ENCODE data around the gene CHD5.

- TF ChIP-seq TAF1 (IDR thresholded peaks at IDR 0.05; ENCODE audit: low read depth, low read length) = no peak
- TF ChIP-seq POLR2A (IDR thresholded peaks at IDR 0.05; ENCODE audit: low read depth, low read length) = no peak
- TF ChIP-seq POLR2AphosphoS5 (IDR thresholded peaks at IDR 0.05; ENCODE audit: low read depth, low read length) = no peak
- no peak for TF ChIP-seq POU2F2 (IDR thresholded peaks at IDR 0.05; ENCODE audit: low read depth, low read length)
- no peak for TF ChIP-seq SPI1 (IDR thresholded peaks at IDR 0.05; ENCODE audit: low read depth, low read length)
Measured at GRCh38 chr1:6165027-6165426, 15.1 kb downstream of the CHD5 start.

Measured in GM12891 (cell line).